ENCODE results near the gene ATP9A.

- TF ChIP-seq CTCF (IDR thresholded peaks at IDR 0.05; ENCODE audit: low read depth, low read length, poor library complexity, severe bottlenecking) (no peak), EZH2phosphoT487 (IDR thresholded peaks at IDR 0.05; ENCODE audit: borderline replicate concordance, low read length) (no peak)
Measured at GRCh38 chr20:51680067-51680749, 88.0 kb downstream of the ATP9A start.

Measured in DOHH2 (cell line).